ENCODE measurements around the gene CNNM2. TPM values are rescaled to one million over a fixed set of nuclear protein-coding genes. Genes with fewer than 3 reads are reported as not detected.

Gene CNNM2
- total RNA-seq, 1 donor from 2014 or later, result 14.3 TPM

- no peaks in the 10 kb centered on the region for H3K9me3 Mint-ChIP-seq (ENCODE audit: unreplicated experiment)
- no peaks in the 10 kb centered on the region for H3K27me3 Mint-ChIP-seq (ENCODE audit: unreplicated experiment)
- DNase-seq, result no peak
- H3K36me3 Mint-ChIP-seq (ENCODE audit: unreplicated experiment), result no peaks in the 10 kb centered on the region
- TF ChIP-seq, protein P1, sequence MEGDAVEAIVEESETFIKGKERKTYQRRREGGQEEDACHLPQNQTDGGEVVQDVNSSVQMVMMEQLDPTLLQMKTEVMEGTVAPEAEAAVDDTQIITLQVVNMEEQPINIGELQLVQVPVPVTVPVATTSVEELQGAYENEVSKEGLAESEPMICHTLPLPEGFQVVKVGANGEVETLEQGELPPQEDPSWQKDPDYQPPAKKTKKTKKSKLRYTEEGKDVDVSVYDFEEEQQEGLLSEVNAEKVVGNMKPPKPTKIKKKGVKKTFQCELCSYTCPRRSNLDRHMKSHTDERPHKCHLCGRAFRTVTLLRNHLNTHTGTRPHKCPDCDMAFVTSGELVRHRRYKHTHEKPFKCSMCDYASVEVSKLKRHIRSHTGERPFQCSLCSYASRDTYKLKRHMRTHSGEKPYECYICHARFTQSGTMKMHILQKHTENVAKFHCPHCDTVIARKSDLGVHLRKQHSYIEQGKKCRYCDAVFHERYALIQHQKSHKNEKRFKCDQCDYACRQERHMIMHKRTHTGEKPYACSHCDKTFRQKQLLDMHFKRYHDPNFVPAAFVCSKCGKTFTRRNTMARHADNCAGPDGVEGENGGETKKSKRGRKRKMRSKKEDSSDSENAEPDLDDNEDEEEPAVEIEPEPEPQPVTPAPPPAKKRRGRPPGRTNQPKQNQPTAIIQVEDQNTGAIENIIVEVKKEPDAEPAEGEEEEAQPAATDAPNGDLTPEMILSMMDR (IDR thresholded peaks at IDR 0.05; ENCODE audit: partially characterized antibody, unreplicated experiment), result no peak
- no peak overlapping the region for H3K27ac Mint-ChIP-seq (ENCODE audit: unreplicated experiment)
- H3K4me1 Mint-ChIP-seq (ENCODE audit: low read depth, unreplicated experiment), result no peaks in the 10 kb centered on the region
- H3K4me3 Mint-ChIP-seq (ENCODE audit: unreplicated experiment), result no peak overlapping the region
Observed at GRCh38 chr10:103040418-103040817, 122.3 kb downstream of the CNNM2 start.

DNA sequence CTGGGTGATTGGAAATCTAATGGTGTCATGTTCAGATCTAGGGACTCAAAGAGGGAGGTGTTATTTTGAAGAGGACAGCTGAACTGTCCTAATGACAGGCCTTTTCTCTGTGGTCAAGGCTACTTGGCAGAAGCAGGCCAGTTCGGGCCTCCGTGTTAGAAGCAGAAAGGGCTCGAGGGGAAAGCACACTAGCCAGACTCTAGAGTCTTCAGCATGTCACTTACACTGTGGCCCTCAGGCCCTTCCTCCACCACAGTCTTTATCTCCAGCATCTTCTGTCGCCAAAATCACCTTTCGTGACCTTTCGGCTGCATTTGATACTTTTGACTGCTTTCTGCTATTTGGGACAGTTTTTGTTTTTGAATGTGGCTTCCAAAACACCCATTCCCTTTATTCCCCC is 123.3 kb downstream of the CNNM2 start:
- Mint-ChIP-seq H3K4me3 (ENCODE audit: unreplicated experiment) (no peak overlapping the region), H3K27me3 (ENCODE audit: unreplicated experiment) (no peaks in the 10 kb centered on the region), H3K27ac (ENCODE audit: unreplicated experiment) (no peak overlapping the region), H3K36me3 (ENCODE audit: unreplicated experiment) (no peaks in the 10 kb centered on the region), H3K9me3 (ENCODE audit: unreplicated experiment) (no peaks in the 10 kb centered on the region), H3K4me1 (ENCODE audit: low read depth, unreplicated experiment) (no peaks in the 10 kb centered on the region)
- no peak for DNase-seq
- TF ChIP-seq, protein P1 (IDR thresholded peaks at IDR 0.05; ENCODE audit: partially characterized antibody, unreplicated experiment), result no peak

GRCh38 chr10:103042129-103042528 is 124.0 kb downstream of the CNNM2 start:
- DNase-seq, result no peak
- H3K27me3 Mint-ChIP-seq (ENCODE audit: unreplicated experiment), result no peaks in the 10 kb centered on the region
- no peaks in the 10 kb centered on the region for H3K4me1 Mint-ChIP-seq (ENCODE audit: low read depth, unreplicated experiment)
- TF ChIP-seq, protein P1 (IDR thresholded peaks at IDR 0.05; ENCODE audit: partially characterized antibody, unreplicated experiment), result no peak
- H3K36me3 Mint-ChIP-seq (ENCODE audit: unreplicated experiment), result no peaks in the 10 kb centered on the region
- no peaks in the 10 kb centered on the region for H3K9me3 Mint-ChIP-seq (ENCODE audit: unreplicated experiment)
- no peak overlapping the region for H3K27ac Mint-ChIP-seq (ENCODE audit: unreplicated experiment)
- H3K4me3 Mint-ChIP-seq (ENCODE audit: unreplicated experiment), result no peak overlapping the region

DNA sequence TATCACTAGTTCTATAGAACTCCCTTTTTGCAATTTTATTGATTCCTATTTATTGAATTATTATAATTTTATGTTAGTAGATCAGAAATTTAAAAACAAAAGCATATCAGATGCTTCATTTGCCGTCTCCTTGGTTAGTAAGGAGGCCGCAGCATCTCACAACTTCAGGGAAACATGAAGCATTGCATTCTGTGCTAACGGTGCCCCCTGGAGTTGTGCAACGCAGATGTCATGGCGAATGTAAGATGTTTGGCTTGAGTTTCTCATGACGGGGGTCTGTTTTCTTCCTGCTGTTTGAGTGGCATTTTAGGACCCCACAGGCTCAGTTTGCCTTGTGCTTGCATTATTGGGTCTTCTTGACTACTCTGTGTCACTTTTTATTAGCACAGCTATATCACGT is 124.8 kb downstream of the CNNM2 start:
- no peak for DNase-seq
- no peaks in the 10 kb centered on the region for H3K9me3 Mint-ChIP-seq (ENCODE audit: unreplicated experiment)
- no peak overlapping the region for H3K4me3 Mint-ChIP-seq (ENCODE audit: unreplicated experiment)
- H3K27ac Mint-ChIP-seq (ENCODE audit: unreplicated experiment), result no peak overlapping the region
- TF ChIP-seq, protein P1 (IDR thresholded peaks at IDR 0.05; ENCODE audit: partially characterized antibody, unreplicated experiment), result no peak
- no peaks in the 10 kb centered on the region for H3K4me1 Mint-ChIP-seq (ENCODE audit: low read depth, unreplicated experiment)
- H3K27me3 Mint-ChIP-seq (ENCODE audit: unreplicated experiment), result no peaks in the 10 kb centered on the region
- H3K36me3 Mint-ChIP-seq (ENCODE audit: unreplicated experiment), result no peaks in the 10 kb centered on the region

- Mint-ChIP-seq H3K27ac (ENCODE audit: unreplicated experiment) (no peak overlapping the region), H3K27me3 (ENCODE audit: unreplicated experiment) (no peaks in the 10 kb centered on the region), H3K9me3 (ENCODE audit: unreplicated experiment) (no peaks in the 10 kb centered on the region), H3K36me3 (ENCODE audit: unreplicated experiment) (no peaks in the 10 kb centered on the region), H3K4me1 (ENCODE audit: low read depth, unreplicated experiment) (no peaks in the 10 kb centered on the region), H3K4me3 (ENCODE audit: unreplicated experiment) (no peak overlapping the region)
- TF ChIP-seq, protein P1 (IDR thresholded peaks at IDR 0.05; ENCODE audit: partially characterized antibody, unreplicated experiment), result no peak
- DNase-seq, result no peak
Observed at GRCh38 chr10:103044942-103045489, 126.9 kb downstream of the CNNM2 start.

Measured in glutamatergic neuron (in vitro differentiated cells).